ENCODE measurements around the gene PLCG1.

The PLCG1 gene

DNA sequence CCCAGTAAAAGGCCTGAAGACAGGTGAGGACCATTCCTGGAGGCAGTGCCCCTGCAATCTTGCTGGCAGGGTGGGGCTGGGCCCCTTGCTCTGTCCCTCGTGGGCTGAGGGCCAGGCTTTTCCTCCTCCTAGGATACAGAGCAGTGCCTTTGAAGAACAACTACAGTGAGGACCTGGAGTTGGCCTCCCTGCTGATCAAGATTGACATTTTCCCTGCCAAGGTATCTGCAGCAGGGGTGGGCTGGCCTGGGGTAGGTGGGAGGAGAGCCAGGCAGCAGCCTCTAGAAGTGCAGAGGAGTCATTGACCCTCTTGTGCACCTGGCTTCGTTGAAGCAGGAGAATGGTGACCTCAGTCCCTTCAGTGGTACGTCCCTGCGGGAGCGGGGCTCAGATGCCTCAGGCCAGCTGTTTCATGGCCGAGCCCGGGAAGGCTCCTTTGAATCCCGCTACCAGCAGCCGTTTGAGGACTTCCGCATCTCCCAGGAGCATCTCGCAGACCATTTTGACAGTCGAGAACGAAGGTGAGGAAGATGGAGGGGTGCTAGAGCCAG lies 36.5 kb downstream of the PLCG1 start:
- DNase-seq (ENCODE audit: low spot score) = no peak
- TF ChIP-seq, protein P1, sequence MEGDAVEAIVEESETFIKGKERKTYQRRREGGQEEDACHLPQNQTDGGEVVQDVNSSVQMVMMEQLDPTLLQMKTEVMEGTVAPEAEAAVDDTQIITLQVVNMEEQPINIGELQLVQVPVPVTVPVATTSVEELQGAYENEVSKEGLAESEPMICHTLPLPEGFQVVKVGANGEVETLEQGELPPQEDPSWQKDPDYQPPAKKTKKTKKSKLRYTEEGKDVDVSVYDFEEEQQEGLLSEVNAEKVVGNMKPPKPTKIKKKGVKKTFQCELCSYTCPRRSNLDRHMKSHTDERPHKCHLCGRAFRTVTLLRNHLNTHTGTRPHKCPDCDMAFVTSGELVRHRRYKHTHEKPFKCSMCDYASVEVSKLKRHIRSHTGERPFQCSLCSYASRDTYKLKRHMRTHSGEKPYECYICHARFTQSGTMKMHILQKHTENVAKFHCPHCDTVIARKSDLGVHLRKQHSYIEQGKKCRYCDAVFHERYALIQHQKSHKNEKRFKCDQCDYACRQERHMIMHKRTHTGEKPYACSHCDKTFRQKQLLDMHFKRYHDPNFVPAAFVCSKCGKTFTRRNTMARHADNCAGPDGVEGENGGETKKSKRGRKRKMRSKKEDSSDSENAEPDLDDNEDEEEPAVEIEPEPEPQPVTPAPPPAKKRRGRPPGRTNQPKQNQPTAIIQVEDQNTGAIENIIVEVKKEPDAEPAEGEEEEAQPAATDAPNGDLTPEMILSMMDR (IDR thresholded peaks at IDR 0.05; ENCODE audit: extremely low read depth, missing control alignments) = no peak

DNA sequence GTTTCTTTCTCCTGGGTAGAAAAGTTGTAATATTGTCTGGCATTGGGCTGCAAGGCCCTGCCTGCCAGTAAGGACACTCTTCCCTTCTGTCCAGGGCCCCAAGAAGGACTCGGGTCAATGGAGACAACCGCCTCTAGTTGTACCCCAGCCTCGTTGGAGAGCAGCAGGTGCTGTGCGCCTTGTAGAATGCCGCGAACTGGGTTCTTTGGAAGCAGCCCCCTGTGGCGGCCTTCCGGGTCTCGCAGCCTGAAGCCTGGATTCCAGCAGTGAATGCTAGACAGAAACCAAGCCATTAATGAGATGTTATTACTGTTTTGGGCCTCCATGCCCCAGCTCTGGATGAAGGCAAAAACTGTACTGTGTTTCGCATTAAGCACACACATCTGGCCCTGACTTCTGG lies 37.0 kb downstream of the PLCG1 start:
- TF ChIP-seq, protein P1 (IDR thresholded peaks at IDR 0.05; ENCODE audit: extremely low read depth, missing control alignments) = no peak
- DNase-seq (ENCODE audit: low spot score) = no peak

- TF ChIP-seq, protein P1 (IDR thresholded peaks at IDR 0.05; ENCODE audit: extremely low read depth, missing control alignments) = no peak
- DNase-seq (ENCODE audit: low spot score) = no peak
These were observed 37.4 kb downstream of the PLCG1 start for GRCh38 chr20:41174782-41175181.

GRCh38 chr20:41175201-41175651 lies 37.9 kb downstream of the PLCG1 start:
- DNase-seq (ENCODE audit: low spot score) = no peak
- TF ChIP-seq, protein P1 (IDR thresholded peaks at IDR 0.05; ENCODE audit: extremely low read depth, missing control alignments) = no peak

DNA sequence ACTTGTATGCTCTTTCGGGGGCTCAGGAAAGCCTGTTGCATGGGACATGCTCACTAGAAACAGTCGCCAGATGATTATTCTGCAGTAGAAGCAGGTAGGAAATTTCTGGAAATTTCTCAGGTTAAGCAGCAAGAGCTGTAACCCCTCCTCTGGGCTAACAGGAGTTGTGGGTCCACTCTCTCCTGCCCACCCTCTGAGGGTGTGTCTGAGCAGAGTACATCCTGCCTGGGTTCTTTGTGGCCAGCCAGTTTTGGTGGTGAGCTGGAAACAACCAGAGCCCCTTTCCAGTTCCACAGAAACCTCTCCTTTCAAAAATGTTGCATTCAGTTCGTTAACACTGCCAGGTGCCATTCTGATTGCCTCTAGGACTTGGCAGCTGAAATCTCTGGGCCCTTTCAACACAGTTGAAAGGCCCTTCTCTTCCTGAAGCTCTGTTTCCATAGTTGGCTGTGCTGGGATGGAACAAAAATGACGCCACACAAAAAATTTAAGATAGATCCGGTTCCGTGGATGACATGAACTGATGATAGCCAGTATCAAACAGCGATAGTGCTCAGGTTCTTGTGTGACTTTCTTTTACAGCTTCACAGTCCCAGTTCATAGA lies 38.5 kb downstream of the PLCG1 start:
- TF ChIP-seq, protein P1 (IDR thresholded peaks at IDR 0.05; ENCODE audit: extremely low read depth, missing control alignments) = no peak
- DNase-seq (ENCODE audit: low spot score) = no peak

DNA sequence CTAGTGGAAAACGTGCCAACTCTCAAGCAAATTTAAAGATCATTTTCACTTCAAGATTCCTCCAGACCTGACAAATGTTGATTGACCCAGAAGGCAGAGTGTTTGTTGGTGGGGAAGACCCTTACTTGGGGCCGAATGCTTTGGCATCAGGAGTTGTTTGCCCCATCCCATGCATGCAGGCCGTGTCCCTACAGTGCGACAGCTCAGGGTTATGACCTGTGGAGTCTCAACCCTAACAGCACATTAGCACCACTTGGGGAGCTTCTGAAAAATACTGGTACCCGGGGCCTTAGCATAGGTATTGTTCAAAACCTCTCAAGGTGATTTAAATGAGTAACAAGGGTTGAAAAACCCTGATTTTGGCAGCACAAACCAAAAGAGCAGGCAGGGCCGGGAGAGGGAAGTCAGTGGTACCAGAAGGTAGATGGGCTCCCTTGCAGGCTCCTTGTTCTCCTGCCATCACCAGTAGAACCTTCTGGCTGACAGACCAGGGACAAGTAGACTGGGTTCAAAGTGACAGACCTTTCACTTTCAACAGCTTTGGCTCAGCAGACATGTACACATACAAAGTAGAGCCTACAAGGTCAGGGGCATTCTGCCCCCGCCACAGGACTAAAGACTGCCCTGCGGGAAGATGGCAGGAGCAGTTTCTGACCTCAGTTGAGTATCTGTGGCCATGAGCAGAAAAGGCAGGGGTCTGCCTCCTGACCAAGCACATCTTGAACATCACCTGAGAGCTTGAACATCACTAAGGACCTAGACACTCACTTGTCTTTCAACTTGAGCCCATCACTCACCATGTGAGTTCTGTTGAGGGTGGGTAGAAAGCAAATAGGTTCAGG lies 39.6 kb downstream of the PLCG1 start:
- TF ChIP-seq, protein P1 (IDR thresholded peaks at IDR 0.05; ENCODE audit: extremely low read depth, missing control alignments) = no peak
- no peak for DNase-seq (ENCODE audit: low spot score)

DNA sequence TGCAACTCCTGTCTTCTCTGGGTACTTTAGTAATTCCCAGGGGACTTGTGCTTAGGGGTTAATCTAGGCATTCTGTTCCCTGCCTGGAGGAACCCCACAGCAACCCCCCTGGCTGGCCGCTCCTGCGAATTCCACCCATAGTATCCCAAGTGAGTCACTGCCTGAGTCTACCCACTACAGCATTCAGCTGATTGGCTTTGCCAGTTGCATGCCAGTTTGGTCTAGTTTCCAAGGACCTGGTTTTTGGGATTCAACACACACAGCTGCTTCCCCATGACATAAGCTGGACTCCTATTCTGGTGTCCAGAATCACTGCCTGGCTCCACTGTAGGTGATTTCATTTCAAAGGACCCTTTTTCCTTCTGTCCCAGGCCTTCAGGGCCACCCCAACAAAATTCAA lies 40.3 kb downstream of the PLCG1 start:
- TF ChIP-seq, protein P1 (IDR thresholded peaks at IDR 0.05; ENCODE audit: extremely low read depth, missing control alignments) = no peak
- DNase-seq (ENCODE audit: low spot score) = no peak

Data from GM20000 (cell line).